Type B pancreatic cell (in vitro differentiated cells): ENCODE results near the gene HOMER3. TPM values are rescaled to one million over a fixed set of nuclear protein-coding genes. Genes with fewer than 3 reads are reported as not detected.

Experiments used
- DNase-seq: peaks from one replicate; pipeline ENCODE4 v3.0.0; 2021; ENCODE audit warnings: mixed read lengths; ENCODE audit not compliant: unreplicated experiment; ENCODE audit errors: extremely low spot score
- H3K27ac Mint-ChIP-seq: 2 replicates; pipeline ENCODE4 v1.8.0; 2021; ENCODE audit warnings: mild to moderate bottlenecking, mixed read lengths
- H3K27me3 Mint-ChIP-seq: 2 replicates; pipeline ENCODE4 v1.8.0; 2021; ENCODE audit warnings: mixed read lengths
- H3K36me3 Mint-ChIP-seq: 2 replicates; pipeline ENCODE4 v1.8.0; 2021; ENCODE audit warnings: mixed read lengths
- H3K4me1 Mint-ChIP-seq: one replicate; pipeline ENCODE4 v1.8.0; 2021; ENCODE audit warnings: mixed read lengths; ENCODE audit not compliant: unreplicated experiment
- H3K4me3 Mint-ChIP-seq: 2 replicates; pipeline ENCODE4 v1.8.0; 2021; ENCODE audit warnings: mild to moderate bottlenecking, mixed read lengths
- H3K9me3 Mint-ChIP-seq: 2 replicates; pipeline ENCODE4 v1.8.0; 2021; ENCODE audit warnings: mixed read lengths
- total RNA-seq: library from RNA; stranded (reverse); gene quantifications from 2 replicates; pipeline ENCODE4 v1.2.1, GENCODE V29; 2021; ENCODE audit warnings: low replicate concordance
- TF ChIP-seq, protein P1 (sequence below): fragments of 200-600 bp; sonication (generic); conservative IDR thresholded peaks from 2 replicates; pipeline ENCODE4 v1.5.0; 2021; ENCODE audit warnings: antibody characterized with exemption, mild to moderate bottlenecking

HOMER3 gene
- total RNA-seq, 1 donor from 2014 or later: 38.6 TPM

DNA sequence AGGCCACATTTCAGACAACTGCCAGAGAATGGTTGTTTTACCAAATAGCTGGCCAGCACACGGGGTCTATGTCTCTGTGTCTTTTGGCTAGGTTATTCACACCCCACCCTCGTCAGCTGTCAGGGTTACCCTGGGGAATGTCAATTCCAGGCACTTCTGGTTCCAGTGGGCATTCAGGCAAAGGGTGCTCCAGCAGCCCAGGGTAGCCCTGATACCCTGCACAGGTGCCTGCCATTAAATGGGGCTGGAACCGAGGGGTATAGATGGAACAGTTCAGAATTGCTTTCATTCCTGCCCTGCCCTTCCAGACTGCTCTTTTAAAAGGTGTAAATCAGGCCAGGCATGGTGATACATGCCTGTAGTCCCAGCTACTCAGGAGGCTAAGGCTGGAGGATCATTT is 43.2 kb upstream of the HOMER3 start:
- DNase-seq: no peak
- H3K27ac Mint-ChIP-seq: no peak overlapping the region

DNA sequence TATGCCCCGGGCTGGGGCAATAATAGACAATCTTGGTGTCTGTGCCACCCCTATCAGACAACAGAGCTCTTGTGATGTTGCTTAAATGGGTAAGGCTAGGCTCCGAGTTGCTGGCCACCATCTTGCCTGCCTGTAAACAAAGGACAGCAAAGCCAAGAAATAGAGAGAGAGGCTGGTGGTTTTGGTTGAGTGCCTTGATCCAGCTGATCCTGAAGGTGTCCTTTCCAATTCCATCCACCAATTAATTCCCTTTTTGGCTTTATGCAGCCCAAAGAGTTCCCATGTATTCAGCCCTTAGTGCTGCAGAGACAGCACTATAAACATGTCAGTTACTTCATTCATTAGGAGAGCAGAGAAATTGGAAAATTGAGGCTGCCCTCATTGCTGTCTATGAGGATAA is 41.7 kb upstream of the HOMER3 start:
- Mint-ChIP-seq H3K27me3 (peaks cover 36% of the 10 kb centered on the region), H3K36me3 (no peaks in the 10 kb centered on the region), H3K4me1 (peaks cover 10% of the 10 kb centered on the region), H3K9me3 (no peaks in the 10 kb centered on the region), H3K4me3 (no peak overlapping the region), H3K27ac (no peak overlapping the region)
- no peak for DNase-seq
- TF ChIP-seq, protein P1, sequence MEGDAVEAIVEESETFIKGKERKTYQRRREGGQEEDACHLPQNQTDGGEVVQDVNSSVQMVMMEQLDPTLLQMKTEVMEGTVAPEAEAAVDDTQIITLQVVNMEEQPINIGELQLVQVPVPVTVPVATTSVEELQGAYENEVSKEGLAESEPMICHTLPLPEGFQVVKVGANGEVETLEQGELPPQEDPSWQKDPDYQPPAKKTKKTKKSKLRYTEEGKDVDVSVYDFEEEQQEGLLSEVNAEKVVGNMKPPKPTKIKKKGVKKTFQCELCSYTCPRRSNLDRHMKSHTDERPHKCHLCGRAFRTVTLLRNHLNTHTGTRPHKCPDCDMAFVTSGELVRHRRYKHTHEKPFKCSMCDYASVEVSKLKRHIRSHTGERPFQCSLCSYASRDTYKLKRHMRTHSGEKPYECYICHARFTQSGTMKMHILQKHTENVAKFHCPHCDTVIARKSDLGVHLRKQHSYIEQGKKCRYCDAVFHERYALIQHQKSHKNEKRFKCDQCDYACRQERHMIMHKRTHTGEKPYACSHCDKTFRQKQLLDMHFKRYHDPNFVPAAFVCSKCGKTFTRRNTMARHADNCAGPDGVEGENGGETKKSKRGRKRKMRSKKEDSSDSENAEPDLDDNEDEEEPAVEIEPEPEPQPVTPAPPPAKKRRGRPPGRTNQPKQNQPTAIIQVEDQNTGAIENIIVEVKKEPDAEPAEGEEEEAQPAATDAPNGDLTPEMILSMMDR: no peak

More for the DNA sequence above, 43.2 kb upstream of the HOMER3 start:
- Mint-ChIP-seq H3K9me3 (no peaks in the 10 kb centered on the region), H3K27me3 (peaks cover 31% of the 10 kb centered on the region), H3K4me1 (peaks cover 5% of the 10 kb centered on the region), H3K4me3 (no peak overlapping the region), H3K36me3 (no peaks in the 10 kb centered on the region)
- TF ChIP-seq, protein P1: no peak

DNA sequence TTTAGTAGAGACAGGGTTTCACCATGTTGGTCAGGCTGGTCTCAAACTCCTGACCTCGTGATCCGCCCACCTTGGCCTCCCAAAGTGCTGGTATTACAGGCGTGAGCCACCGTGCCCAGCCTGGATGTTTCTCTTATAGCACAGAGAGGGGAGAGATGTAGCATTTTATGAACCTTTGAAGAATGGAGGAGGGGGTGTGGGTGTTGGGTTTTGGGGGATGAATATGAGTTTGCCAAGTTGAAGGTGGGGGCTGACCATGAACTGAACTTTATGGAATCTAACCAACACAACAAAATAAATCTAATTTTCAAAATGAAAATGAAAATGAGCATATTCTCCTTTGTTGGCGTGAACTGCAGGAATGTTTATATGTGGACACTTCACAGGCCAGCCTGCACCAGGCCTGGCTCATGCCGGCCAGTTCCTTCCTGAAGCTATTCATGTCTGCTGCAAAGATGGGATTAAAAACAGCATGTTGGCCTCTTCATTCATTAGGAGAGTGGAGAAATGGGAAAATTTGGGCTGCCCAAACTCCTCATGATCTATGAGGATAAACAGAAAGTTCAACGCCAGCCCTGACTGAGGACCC is 39.5 kb upstream of the HOMER3 start:
- Mint-ChIP-seq H3K4me3 (no peak overlapping the region), H3K27ac (no peak overlapping the region), H3K36me3 (no peaks in the 10 kb centered on the region), H3K9me3 (no peaks in the 10 kb centered on the region), H3K4me1 (peaks cover 5% of the 10 kb centered on the region), H3K27me3 (peaks cover 35% of the 10 kb centered on the region)
- DNase-seq: no peak
- TF ChIP-seq, protein P1: no peak

DNA sequence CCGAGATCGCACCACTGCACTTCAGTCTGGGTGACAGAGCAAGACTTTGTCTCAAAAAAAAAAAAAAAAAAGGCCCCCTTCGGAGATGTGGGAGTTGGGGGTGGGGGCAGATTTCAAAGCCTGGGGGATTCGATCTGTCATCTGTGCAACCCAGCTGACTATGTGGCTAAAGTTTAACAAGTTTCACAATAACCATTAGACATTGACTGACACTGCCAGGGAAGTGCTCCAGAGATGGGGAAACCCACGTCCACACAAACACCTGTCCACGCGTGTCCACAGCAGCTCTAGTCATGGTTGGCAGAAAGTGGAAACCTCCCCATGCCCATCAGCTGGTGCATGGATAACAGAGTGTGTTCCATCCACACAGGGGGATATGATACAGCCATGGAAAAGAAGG is 37.6 kb upstream of the HOMER3 start:
- TF ChIP-seq, protein P1: no peak
- peaks cover 5% of the 10 kb centered on the region for H3K4me1 Mint-ChIP-seq
- peaks cover 28% of the 10 kb centered on the region for H3K27me3 Mint-ChIP-seq
- no peak overlapping the region for H3K4me3 Mint-ChIP-seq
- no peak for DNase-seq
- no peaks in the 10 kb centered on the region for H3K9me3 Mint-ChIP-seq
- no peaks in the 10 kb centered on the region for H3K36me3 Mint-ChIP-seq
- H3K27ac Mint-ChIP-seq: no peak overlapping the region

DNA sequence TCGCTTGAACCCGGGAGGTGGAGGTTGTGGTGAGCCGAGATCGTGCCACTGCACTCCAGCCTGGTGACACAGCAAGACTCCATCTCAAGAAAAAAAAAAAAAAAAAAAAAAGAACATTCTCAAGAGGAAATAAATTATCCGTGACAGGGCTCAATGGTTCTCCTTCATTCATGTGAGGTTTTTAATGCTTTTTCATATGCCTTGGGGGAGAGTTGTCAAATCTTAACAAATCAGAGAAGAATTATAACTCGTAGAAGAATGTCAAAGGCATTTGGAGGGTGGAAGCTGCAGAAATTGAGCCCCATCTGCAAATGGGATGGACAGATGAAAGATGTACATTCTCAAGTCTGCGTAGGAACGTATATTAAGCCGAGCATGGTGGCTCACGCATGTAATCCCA is 34.9 kb upstream of the HOMER3 start:
- H3K4me3 Mint-ChIP-seq: no peak overlapping the region
- DNase-seq: no peak
- peak overlapping the region; percentile 34 for H3K27ac Mint-ChIP-seq
- H3K36me3 Mint-ChIP-seq: no peaks in the 10 kb centered on the region
- TF ChIP-seq, protein P1: no peak
- H3K27me3 Mint-ChIP-seq: peaks cover 22% of the 10 kb centered on the region
- H3K4me1 Mint-ChIP-seq: peaks cover 5% of the 10 kb centered on the region
- H3K9me3 Mint-ChIP-seq: no peaks in the 10 kb centered on the region

DNA sequence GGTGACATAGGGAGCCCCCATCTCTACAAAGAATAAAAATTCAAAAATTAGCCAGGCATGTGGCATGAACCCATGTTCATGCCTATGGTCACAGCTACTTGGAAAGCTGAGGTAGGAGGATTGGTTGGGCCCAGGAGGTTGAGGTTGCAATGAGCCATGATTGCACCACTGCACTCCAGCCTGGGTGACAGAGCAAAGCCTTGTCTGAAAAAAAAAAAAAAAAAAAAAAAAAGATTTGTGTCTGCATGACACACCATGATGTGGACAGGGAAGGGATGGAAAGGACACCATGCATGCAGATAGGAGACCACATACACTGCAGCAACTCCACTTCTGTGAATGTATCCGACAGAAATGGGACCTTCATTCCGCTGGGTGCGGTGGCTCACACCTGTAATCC is 34.0 kb upstream of the HOMER3 start:
- no peaks in the 10 kb centered on the region for H3K9me3 Mint-ChIP-seq
- DNase-seq: no peak
- H3K27me3 Mint-ChIP-seq: peaks cover 19% of the 10 kb centered on the region
- no peak overlapping the region for H3K4me3 Mint-ChIP-seq
- H3K27ac Mint-ChIP-seq: no peak overlapping the region
- TF ChIP-seq, protein P1: no peak
- H3K4me1 Mint-ChIP-seq: peaks cover 5% of the 10 kb centered on the region
- H3K36me3 Mint-ChIP-seq: no peaks in the 10 kb centered on the region
